GM21619 (cell line): Measurements from ENCODE around the gene PTCSC3.
A peak's percentile ranks its signal among the peaks of the same experiment; 100 is the strongest.
"Not testable (repeated sequence)": the region's sequence is repeated elsewhere in the genome, so short reads cannot be mapped to it uniquely, and the experiment has no call there.

ENCODE experiments used
- ATAC-seq: cut with Tn5 transposase; IDR thresholded peaks from one replicate; pipeline ENCODE4 v1.9.1; 2021; ENCODE audit not compliant: unreplicated experiment

Gene PTCSC3

DNA sequence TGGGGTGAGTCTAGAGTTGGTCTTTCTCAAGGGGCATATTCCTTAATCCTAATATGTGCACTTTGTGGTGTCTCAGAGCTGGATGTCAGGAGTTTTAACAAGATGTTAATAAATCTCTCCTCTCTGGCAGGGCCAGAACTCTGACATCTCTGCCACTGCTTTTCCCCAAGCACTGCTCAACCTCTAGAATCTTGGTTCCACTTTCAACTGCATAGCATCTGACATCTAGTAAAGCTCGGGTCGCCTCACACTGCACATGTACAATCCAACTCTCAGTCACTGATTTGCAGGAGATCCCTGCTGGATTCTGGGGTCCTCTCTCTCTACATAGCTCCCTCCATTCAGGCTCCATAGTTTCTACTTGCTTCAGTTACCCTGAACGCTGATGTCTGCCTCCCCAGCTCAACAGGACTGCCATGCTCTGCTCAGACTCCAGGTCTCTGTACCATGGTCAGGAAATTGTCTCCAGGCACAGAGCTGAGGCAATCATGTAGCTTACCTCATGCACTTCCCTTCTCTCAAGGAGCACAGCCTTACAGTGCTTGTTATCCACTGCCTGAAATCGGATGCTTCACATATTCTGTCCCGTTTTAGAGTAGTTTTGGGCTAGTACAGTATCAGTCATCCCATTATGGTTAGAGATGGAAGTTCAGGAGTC is 1.6 kb downstream of the PTCSC3 start:
- ATAC-seq = no peak

DNA sequence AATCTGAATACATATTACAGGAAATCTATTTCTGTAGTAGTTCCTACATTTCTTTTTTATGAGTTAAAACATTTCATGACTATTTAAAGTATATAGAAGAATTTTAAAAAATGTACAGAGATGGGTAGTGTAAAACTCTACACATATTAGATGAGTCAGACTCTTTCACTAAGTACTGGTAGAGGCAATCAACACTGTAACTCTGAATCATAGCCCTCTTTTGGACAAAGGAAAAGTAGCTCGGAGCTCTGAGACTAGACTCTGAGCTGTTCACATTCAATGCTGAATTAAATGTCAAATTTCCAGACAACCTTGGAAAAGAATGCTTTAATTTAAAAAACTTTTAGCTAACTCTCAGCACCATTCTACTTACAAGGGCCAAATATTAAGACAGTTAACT is 3.4 kb downstream of the PTCSC3 start:
- ATAC-seq = no peak

DNA sequence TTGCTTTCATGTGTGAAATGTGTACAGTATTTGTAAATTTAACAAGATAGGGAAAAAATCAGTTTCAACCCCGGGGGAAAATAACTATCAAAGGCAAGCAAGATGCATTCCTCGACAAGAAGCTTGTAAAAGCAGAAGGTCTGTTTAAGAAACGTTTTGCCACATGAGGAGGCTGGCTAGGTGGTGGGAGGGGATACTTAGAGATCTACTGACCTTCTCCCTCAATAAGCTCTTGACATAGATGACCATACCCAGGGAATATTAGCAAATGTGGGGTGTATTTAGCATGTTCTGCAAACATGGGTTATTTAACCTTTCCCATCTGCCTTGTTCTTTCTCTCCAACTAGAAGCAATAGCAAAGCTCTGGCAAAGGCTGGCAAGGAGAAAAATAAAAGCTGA is 4.9 kb downstream of the PTCSC3 start:
- ATAC-seq = no peak

DNA sequence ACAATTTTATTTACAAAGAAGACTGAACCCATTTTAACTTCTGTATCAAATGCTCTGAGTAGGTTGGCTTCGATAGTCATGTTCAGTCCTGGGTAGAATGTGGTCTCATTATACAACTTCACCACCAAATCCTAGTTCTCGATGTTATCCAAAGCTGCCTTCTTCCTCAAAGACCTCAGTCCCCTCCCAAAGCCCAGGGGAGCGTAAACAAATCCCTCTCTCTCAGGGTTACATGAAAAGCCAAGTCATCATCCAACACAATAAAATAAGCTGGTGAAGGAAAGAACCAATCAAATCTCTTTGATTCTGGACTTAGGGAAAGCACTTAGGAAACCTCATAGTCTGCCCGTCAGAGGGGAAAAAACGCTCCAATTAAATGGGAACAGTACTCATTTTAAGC is 9.1 kb downstream of the PTCSC3 start:
- ATAC-seq = no peak

DNA sequence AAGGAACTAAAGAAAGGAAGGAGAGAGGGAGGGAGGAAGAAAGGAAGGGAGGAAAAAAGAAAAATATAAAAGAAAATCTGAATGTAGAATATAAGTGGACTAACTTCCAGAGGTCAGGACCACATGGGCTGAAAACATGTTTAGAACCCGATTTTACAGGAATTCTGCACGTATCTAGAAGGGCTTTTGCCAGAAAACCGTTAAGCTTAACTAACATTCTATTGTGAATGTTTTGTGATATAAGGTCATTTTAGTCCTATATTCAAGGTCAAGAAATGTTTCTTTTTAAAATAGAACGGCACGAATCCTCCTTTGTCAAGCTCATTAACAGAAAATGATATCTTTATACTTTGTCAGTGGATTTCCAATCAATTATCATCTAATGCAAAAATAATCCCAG is 13.1 kb downstream of the PTCSC3 start:
- ATAC-seq = no peak

DNA sequence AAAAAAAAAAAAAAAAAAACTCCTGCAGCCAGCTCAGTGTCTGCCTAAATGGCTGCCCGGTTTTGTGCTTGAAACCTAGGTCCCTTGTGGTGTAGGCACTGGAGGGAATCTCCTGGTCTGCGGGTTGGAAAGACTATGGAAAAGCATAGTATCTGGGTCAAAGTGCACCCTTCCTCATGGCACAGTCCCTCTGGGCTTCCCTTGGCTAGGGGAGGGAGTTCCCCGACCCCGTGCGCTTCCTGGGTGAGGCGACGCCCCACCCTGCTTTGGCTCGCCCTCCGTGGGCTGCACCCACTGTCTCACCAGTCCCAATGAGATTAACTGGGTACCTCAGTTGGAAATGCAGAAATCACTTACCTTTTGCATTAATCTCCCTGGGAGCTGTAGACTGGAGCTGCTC is 14.3 kb downstream of the PTCSC3 start:
- no peak for ATAC-seq

DNA sequence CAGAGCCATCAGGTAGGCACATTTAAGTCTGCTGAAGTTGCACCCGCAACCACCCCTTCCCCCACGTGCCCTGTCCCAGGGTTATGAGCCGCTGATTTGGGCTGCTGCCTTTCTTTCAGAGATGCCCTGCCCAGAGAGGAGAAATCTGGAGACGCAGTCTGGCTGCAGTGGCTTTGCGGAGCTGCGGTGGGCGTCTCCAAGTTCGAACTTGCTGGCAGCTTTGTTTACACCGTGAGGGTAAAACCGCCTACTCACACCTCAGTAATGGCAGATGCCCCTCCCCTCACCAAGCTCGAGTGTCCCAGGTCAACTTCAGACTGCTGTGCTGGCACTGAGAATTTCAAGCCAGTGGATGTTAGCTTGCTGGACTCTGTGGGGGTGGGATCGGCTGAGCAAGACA is 14.7 kb downstream of the PTCSC3 start:
- no peak for ATAC-seq

DNA sequence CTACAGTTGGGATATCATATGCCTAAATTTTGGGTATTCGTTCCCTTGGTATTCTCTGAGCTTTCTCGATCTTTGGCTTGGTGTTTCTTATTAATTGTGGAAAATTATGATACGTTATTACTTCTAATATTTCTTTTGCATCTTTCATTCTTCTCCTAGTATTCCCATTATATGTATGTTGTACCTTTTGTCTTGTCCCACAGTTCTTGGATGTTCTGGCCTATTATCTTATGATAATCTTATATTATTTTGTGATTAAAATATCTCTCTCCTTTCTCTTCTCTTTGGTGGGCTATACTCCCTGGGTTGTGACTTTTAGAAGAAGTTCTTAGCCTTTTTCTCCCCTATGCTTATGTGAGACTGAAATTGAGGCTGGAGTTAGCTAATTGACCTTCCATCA is 25.2 kb downstream of the PTCSC3 start:
- no peak for ATAC-seq

DNA sequence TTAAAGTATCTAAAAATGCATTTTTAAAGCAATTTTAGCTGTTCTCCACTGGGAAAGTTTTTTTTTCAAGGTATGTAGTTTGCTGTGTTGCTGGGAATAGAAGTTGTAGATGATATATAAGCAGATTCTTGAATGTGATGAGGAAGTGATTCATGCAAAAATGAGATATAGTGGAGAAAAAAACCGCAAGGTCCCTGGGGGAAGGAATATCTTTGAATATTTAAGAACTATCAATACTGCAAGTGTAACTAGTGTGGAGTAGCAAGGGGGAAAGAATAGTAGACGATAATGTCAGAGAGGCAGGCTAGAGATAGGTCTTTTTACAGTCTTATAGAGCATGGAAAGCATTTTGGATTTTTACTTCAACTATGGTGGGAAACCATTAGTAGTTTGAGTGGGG is 42.5 kb downstream of the PTCSC3 start:
- no peak for ATAC-seq

DNA sequence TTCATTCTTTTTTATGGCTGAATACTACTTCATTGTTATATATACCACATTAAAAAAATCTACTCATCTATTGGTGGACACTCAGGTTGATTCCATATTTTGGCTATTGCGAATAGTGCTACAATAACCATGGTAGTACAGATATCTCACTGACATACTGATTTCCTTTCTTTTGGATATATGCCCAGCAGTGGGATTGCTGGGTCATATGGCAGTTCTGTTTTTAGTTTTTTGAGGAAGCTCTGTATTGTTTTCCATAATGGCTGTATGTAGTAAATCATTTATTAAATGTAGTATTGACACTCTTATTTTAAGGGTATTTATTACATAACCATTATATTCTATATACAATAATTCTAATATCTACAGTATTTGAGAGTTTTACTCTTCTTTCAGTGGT is 43.7 kb downstream of the PTCSC3 start:
- ATAC-seq = no peak

DNA sequence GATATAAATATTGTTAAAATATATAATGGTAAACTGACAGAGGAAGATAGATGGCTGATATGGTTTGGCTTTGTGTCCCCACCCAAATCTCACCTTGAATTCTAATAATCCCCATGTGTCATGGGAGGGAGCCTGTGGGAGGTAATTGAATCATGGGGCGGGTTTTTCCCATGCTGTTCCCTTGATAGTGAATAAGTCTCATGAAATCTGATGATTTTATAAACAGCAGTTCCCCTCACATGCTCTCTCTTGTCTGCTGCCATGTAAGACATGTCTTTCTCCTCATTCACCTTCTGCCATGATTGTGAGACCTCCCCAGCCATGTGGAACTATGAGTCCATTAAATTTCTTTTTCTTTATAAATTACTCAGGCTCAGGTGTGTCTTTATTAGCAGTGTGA is 46.3 kb downstream of the PTCSC3 start:
- ATAC-seq = no peak

DNA sequence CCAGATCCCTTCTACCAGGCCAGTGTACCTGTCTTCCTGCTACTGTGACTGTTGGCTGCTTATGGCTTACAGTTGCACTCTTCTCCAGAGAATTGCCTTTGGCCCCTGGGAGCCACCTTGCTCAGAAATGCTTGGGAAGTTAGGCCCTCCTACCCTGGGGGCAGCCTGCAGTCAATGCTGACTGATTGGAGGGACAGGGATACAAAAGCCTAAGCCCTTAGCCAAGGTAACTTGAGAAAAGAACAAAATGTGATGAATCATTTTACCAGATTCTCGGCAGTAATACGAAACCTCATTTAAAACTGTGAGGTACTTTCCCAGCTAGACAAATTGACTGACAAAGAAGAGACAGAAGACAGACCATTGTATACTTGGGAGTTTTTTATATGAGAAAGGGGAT is 47.3 kb downstream of the PTCSC3 start:
- ATAC-seq = no peak

DNA sequence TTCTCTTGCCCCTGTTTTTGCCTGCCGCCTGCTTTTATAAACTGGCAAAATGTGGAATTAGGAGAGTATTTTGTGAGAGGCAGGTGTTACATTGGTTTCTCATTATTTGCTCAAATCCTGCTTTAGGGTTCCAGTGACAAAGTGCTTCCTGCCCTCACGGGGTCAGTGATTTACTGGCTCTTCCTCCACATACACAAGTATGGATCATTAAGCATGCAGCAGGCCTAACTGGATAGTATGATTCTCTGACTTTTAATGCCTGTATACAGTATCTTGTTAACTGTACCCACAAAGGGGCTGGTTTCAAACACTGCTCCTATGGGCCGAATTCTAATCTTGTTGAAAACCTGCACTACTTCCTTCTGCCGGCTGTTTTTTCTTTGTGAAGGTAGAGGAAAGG is 63.2 kb downstream of the PTCSC3 start:
- ATAC-seq = no peak

DNA sequence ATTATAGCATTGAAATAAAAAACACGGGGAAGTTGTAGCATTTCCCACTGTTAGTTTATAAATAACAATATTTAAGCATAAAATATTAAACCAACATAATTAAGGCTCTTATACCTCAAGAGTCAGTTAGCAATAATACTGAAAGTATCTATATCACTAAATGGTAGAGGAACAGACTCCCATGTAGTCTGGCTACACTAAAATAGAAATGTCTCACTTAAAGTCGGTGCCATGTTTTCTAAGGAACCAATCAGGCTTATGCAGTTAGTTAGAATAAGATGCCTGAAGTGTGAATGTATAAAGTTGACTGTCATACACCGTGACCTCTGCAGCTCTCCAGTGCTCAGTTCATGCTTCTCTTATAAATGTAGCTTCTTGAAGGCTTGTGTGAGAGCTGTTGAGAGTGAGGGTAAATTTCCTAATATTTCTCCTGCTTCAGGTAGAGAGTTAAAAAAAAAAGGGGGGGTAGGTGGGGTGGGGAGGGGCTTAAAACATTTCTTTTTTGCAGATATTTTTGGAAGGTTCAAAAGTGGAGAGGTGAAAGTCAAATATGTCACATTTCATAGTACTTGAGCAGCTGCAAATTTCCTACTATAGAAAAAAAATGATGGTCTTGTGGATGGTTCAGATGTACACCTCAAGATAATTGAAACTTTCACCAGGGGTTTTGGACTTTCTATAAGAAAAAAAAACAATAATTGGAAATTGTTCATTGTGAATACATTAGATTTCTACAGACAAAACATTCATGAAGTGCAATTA is 64.5 kb downstream of the PTCSC3 start:
- no peak for ATAC-seq

DNA sequence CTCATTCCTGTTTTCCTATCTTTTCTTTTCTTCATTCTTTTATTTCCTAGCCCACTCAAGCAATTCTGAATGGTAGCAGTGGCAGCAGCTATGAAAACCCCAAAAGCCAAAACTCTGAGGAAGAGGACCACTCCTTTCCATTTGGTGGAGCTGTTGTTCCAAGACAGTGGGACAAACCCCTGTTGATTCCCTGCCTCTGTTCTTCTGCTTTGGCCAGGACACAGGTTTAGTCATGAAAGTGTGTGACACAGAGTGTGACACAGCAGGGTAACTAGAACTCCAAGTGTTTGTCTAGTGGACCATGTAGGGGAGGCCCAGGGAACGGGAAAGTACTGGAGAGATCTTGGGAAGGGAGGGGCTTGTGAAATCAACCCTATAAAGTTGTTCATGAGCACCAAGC is 71.1 kb downstream of the PTCSC3 start:
- ATAC-seq = no peak

DNA sequence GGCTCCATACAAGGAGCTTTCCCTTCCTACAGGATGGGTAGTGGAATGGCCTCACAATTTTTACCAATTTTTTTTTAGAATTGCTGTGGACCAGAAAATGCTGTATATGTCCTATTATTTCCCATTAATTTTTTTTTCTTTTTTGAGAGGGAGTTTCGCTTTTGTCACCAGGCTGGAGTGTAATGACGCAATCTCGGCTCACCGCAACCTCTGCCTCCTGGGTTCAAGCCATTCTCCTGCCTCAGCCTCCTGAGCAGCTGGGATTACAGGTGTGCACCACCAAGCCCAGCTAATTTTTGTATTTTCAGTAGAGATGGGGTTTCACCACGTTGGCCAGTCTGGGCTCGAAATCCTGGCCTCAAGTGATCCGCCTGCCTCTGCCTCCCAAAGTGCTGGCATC is 72.3 kb downstream of the PTCSC3 start:
- not testable (repeated sequence) for ATAC-seq

DNA sequence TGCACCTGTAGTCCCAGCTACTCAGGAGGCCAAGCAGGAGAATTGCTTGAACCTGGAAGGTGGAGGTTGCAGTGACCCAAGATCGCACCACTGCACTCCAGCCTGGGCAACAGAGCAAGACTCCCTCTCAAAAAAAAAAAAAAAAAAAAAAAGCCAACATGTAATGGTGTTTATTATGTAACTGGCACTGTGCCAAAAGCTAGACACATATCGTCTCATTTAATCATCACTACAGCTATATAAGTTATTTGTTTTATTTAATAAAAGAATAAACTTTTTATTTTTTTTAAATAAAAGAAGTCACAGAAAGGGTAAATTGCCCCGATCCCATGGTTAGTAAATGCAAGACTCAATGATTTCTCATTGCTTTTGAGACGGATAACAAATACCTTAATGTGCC is 76.9 kb downstream of the PTCSC3 start:
- ATAC-seq = no peak

DNA sequence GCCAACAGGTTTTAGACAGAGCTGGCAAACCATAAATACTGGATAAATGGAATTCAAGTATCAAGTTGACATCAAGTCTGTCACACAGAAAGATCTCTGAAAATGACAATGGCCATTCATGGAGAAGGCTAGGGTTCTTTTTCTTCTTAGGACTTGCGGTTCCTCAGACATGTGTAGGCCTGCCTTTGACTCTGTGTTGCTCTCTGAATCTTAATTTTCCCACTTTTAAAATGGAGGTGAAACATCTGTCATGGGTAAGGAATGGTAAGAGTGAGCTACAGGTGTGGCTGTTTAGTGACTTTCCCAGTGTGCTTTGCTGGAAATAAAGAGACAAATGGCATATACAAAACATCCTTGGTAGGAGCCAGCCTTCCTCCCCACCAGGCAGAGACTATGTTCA is 79.2 kb downstream of the PTCSC3 start:
- no peak for ATAC-seq

DNA sequence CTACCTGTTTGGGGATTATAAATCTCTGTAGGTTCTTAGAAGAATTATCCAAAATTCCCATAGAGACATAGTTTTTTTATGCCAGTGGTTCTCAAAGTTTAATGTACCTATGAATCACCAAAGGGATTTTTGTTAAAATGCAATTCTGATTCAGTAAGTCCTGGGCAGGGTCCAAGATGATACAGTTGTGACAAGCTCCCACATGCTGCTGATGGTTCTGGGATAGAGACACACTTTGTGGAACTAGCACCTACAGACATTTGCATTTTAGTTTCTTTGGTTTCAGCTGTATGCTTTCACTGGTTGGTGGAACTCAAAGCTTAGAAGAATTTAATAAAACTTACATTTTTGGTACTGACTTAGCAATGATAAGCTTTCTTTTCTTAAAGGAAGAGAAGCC is 80.4 kb downstream of the PTCSC3 start:
- no peak for ATAC-seq

DNA sequence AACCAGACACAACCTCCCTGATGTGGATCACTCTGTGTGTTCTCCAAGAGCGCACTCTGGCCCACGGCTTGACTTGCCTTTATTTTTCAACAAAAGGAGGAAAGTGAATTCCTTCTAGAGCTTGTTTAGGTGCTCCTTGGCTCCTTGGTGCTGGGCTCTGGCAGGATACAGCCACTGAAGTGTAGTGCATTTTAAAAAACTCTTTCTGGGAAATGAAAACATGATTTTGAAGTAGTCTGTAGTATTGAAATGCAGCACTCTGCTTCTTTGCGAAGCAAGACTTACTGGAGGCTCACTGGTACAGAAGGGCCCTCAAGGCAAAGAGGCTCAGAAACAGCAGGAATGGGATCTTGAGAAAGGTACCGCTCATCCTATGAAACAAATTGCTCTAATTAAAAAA is 81.6 kb downstream of the PTCSC3 start:
- ATAC-seq = no peak

DNA sequence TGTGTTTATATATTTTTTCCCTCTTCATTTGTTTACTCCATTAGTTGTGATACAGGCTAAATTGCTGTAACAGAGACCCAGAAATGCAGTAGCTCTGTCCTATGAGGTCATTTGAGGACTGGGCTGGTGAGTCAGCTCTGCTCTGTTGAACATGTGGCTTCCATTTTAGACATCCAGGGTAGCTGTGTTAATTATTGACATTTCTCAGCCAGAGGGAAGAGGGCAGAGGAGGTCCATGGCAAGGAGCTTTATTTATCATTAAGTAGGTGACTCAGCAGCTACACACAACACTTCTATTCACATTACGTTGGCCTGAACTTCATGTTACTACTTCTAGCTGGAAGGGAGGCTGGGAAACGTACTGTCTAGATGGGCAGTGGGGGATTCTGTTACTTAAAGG is 85.4 kb downstream of the PTCSC3 start:
- peak; percentile 98 for ATAC-seq

DNA sequence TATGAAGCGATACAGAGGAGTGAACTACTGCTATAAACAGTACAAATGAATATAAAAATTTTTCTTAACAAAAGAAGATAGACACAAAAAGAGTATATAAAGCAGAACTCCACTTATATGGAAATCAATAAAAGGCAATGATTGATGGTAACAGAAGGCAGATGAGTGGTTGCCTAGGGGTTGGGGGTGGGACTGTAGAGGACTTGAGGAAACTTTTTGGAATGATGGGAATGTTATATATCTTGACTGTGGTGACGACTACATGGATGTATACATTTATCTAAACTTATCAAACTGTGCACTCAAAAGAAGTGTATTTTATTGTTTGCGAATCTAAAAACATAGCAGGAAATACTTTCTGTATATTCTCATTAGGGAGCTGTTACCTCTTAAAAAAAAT is 89.1 kb downstream of the PTCSC3 start:
- no peak for ATAC-seq
